Stimulated activated CD4-positive, alpha-beta T cell treated with anti-CD3 and anti-CD28 coated beads, Interleukin-4, amount 100 ng/mL, for 4 hours (primary cell): ENCODE results near the gene VPS33A.
"Not testable (repeated sequence)": the region's sequence is repeated elsewhere in the genome, so short reads cannot be mapped to it uniquely, and the experiment has no call there.

Experiments
- DNase-seq, 2 experiments: peaks; one replicate each; pipeline ENCODE4 v3.0.0-alpha.2; 2020

Gene VPS33A

DNA sequence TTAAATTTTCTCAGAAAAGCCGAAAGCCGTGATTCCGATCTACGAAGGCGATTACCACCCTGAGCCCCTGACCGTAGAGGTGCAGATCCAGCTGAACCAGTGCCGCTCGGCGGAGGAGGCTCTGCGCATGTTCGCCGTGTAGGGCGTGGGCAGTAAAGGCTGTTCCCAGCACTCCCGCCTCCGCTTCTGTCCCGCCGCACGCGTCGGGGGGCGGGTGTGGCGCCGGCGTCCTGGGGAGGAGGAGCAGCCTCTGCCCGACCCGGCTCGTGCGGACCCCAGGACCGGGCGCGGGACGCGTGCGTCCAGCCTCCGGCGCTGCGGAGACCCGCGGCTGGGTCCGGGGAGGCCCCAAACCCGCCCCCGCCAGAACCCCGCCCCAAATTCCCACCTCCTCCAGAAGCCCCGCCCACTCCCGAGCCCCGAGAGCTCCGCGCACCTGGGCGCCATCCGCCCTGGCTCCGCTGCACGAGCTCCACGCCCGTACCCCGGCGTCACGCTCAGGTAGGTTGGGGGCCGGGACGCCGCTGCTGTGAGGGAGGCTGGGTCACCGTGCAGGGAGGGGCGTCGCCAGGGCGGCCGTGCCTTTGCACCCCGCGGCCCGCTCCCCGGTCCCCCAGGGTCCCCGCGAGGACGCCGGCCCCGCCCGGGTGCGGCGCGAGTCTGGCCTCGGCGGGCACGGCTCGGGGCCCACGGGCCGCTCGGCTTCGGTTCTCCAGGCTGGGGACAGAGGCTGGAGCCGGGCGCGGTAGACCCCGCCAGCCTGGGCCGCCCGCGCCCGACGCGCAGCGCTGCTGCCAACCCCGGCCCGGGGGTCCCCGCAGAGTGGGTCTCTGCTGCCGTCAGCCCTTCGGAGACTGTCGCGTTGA is 62.8 kb downstream of the VPS33A start, which contains the start of gene B3GNT4:
Gene B3GNT4 (plus strand): TSS at position 409 of the 866 bp plus-strand sequence. CDS start 910 bp downstream, outside the sequence.
- DNase-seq = peak; percentile 67 to 86

DNA sequence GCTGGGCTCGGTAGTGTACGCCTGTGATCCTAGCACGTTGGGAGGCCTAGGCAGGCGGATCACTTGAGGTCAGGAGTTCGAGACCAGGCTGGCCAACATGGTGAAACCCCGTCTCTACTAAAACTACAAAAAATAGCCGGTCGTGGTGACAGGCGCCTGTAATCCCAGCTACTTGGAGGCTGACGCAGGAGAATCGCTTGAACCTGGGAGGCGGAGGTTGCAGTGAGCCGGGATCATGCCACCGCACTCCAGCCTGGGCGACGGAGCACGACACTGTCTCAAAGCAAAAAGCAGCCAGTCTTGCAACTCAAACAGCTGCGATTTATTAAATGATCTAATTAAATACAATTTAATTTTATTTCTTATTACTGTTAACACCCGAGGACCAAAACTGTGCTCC is 63.5 kb downstream of the VPS33A start:
- DNase-seq = not testable (repeated sequence)

DNA sequence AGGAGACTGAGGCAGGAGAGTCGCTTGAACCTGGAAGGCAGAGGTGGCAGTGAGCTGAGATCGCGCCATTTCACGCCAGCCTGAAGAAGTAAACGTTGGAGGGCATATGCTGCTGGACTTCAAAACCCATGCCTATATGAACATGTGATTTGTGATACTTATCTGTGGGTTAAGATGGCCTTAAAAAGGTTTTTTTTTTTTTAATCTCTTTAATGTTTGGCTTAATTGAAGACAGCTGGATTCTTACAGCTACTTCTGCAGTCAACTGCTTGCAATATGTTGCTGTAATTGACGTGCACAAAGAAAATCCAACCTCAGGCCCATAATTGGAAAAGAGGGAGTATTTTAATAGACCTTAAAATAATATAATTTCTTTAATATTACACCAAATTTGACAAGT is 64.3 kb downstream of the VPS33A start:
- no peak for DNase-seq

DNA sequence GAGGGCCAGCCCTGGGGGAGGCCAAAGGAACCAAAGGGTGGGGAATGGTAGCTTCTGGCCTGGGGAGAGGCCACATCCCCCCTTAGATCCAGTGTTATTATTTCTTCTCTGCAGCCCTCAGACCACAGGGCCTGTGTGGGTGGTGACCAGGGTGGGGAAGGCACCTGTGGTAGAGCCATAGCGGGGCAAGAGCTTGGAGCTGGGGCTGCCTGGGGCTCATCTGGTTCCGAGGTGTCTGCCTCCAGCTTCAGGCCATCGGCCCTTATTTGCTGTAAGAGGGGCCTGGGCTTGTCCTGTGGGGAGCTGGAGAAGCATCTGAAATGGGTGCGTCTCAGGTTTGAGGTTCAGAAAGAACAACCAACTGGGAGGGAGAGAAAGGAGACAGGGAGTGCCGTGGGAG is 64.9 kb downstream of the VPS33A start:
- DNase-seq = no peak

- DNase-seq = no peak
These were observed 65.6 kb downstream of the VPS33A start for GRCh38 chr12:122200541-122201175.

DNA sequence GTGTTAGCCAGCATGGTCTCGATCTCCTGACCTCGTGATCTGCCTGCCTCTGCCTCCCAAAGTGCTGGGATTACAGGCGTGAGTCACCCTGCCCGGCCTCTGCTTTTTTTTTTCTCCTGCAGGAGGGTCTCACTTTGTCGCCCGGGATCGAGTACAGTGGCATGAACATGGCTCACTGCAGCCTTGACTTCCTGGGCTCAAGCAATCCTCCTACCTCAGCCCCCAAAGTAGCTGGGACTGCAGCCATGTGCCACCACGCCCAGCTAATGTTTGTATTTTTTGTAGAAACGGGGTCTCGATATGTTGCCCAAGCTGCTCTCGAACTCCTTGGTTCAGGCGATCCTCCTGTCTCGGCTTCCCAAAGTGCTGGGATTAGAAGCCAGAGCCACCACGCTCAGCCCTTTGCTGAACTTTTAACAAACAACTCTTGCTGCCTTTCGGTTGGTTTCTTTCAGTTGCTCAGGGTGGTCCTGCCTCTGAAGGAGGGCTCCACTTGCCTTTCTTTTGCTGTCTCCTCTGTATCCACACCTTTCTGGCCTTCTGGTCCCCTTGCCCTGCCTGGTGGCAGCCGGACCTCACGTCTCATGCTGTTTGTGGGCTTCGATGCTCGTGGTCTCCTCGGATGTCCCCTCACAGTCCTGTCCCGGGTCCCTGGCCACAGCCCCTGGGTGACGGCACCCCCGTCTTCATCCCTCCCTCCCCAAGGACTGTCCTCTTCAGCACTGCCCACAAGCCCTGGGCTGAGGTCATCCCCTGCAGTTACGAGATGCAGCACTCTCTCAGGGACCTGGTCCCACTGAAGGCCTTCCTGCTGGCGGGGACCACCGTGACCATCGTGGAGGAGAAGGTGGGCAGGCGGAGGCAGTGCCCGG is 66.6 kb downstream of the VPS33A start:
- DNase-seq = no peak

DNA sequence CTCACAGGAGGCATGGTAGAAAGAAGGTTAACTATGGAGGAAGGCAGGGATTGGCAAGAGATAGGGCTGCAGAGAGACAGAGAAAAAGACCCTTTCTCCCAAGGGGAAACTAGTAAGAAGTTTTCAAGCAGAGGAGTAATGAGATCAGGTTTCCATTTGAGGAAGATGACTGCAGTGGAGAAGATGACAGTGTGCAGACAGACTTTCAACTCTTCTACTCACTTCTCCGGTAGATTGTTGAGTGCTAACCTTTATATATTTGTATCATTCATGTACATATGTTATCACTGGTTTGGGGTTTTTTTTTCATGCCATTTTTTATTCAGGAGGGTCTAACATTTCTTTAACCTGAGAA is 68.7 kb downstream of the VPS33A start:
- DNase-seq = no peak

DNA sequence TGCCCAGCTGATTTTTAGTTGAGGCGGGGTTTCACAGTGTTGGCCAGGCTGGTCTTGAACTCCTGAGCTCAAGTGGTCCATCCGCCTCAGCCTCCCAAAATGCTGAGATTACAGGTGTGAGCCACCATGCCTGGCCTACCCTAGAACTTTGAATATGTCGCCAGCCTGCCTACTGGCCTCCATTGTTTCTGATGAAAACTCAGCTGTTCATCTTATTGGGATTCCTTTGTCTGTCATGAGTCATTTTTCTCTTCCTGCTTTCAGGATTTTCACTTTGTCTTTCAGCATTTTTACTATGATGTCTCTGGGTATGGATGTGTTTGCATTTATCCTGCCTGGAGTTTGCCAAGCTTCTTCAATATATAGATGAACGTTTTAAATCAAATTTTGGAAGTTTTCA is 70.9 kb downstream of the VPS33A start:
- DNase-seq = no peak

DNA sequence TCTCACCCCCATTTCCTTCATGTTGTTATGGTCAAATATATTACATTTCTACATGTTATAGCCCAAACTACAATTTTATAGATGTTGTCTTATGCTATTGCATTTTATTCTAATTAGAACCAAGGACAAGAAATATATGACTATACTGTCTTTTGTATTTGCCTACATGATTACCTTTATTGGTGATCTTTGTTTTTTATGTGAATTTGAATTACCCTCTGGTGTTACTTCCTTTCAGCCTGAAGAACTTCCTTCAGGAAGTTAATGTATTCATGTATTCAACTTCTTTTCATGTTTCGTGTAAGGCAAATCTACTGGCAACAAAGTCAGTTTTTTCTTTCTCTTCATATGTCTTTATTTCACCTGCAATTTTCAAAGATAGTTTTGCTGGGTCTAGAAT is 71.5 kb downstream of the VPS33A start:
- no peak for DNase-seq

- DNase-seq = no peak
These were observed 73.9 kb downstream of the VPS33A start for GRCh38 chr12:122192441-122192840.

DNA sequence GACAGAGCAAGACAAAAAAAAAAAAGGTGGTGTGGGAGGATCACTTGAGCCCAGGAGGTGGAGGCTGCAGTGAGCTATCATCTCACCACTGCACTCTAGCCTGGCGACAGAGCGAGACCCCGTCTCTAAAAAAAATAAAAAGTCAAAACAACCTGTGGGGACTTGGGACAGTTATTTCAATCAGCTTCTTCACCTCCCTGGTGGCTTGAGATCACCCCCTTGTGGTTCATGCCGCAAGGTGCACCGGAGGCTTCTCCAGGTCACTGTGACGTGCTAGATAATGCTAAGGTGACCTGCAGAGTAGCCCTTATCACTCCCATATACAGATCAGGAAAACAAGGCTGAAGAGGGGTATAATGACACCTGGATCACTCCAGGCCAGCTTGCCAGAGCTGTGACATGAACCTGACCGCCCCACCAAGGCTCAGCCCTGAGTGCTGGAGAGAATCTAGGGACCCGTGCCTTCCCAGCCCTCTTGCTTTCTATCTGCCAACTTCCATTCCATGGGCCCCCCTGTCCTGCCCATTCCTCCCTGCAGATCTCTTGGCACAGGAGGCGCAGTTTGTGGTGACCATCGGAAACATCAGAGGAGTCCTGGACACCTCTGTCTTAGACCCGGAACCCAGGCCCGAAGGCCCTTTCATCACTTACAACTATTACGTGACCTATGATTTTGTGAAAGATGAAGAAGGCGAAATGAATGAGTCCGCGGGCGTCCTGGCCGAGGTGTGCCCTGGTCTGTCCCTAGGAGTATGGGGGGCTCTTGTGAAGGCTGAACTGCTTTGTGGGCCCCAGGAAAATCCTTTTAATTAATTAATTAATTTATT is 75.2 kb downstream of the VPS33A start:
- DNase-seq = peak; percentile 55 to 56

DNA sequence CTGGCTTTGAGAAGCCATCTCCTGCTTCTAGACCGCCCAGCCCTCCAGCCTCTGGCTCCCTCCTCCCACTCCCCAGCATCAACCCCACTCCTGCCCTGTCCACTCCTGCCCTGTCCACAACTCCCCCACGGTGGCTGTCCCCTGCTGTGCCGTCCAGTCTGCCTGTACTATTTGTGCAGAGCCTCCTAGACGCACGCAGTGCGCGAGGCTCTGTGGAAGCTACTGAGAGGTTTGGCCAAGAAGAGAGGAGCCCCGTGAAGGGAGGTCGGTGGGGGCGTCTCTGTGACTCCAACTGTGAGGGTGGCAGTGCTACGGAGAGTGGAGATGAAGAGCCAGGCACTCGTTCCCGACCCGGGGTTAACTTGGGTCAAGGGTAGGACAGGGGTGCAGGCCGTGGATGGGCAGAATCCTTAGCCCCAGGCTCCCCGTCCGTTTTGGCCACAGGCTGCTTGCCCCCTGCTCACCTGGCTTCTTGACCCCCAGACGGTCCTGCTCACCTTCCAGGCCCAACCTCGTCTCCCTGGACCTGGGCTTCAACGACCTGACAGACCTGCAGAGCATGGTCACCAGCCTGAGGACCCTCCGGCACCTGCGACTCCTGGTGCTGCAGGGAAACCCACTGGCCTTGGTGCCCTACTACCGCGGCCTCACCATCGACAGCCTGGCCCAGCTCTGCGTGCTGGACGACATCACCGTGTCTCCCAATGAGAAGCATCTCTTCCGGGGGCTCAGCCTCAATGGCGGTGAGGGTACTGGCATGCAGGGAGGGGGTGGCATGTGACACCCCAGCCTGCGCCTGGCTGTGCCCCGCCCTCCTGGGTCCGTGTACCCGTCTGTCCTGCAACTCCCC is 76.4 kb downstream of the VPS33A start:
- DNase-seq = no peak

DNA sequence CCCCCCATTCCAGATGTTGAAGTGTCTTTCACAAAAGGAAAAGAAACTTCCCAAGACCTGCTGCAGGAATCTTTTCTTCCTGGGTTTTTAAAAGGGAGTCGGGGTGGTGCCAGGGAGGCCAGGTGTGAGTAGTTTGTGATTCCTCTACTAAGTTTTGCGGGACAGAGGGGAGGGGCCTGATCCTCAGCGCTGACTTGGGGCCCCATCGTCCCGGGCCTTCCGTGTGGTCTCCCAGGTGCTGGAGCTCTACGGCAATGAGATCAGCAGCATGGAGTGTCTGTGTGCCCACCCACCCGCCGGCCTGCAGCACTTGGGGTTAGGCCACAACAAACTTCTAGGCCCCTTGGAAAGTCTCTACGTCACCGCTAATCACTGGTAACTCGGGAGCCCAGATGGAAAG is 78.8 kb downstream of the VPS33A start:
- DNase-seq = no peak

DNA sequence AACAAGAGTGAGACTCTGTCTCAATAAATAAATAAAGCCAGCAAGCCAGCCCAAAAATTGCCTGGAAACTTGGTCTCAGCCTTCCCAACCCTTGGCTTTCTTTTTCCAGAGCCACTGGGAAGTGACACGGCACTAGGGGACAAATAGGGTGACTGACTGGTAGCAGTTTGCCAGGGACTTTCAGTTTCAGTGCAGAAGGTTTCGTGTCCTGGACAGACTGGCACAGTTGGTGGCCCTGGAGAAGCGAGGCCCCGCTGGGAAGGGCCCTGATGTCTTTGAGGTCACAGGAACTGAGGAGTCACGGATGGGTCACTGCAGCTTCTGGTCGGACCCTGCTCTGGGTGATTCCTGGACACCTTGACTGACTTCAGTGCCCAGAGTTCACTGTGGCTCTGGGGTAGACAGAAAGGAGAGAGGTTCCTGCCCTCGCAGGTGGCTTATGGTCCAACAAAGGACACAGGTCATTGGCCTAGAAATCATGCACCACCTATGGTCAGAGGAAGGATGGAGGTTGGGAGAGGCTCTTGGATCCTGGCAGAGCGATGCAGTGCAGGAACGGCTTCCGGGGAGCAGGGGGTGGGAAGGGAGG is 80.7 kb downstream of the VPS33A start:
- no peak for DNase-seq

GRCh38 chr12:122185079-122185478 is 81.2 kb downstream of the VPS33A start:
- DNase-seq = no peak

GRCh38 chr12:122184517-122184916 is 81.8 kb downstream of the VPS33A start:
- no peak for DNase-seq

DNA sequence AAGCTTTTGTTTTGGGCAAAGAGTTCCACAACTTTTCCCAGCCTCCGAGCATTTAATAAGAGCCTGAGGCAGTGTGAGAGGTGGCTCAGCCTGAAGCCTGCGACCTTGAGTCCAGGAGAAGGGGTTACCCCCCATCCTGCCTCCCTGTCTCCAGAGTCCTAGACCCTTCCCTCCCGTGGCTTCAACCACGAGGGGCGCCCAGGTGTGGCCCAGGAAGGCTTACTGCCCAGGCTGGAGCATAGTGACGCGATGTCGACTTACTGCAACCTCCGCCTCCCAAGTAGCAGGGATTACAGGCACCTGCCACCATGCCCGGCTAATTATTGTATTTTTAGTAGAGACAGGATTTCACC is 82.7 kb downstream of the VPS33A start:
- DNase-seq = no peak

DNA sequence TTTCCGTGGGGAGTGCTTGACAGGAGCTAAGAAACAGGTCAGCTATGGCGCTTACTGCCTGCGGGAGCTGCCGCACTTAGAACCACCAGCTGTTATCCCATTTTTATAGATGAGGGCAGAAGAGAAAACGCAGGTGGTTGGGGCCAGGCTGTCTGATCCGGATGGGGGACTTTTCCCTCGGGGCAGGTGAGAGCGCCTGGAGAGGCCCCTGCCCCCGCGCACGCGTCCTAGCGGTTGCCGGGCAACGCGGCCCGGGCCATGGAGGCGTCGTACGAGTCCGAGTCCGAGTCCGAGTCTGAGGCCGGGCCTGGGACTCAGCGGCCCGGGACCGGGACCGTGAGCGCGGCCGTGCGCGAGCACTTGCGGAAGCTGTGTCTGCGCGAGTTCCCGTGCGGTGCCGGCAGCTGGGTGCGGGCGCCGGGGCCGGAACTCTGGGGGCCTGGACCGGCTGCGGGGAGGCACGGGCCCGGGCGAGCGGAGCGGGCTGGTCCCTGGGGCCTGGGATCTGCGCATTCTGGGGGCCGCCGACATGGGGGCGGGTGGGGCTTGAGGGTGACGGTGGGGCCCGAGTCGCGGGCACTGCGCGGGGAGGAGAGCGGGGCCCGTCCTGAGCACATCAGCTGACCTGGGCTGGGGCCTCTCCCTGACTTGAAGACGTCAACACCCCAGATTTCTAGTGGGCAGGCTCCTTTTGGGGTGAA is 83.3 kb downstream of the VPS33A start, which contains the start of gene LRRC43:
Gene LRRC43 (plus strand): TSS at position 237 of the 701 bp plus-strand sequence. CDS start 22 bp downstream, at position 259.
- DNase-seq = no peak
